HepG2 (cell line): ENCODE data around the gene MAN1A2. TPM values are rescaled to one million over a fixed set of nuclear protein-coding genes. Genes with fewer than 3 reads are reported as not detected.

Source experiments
- ATAC-seq: fragments of 200-7000 bp; cut with Tn5 transposase; 3 replicates; pipeline ENCODE4 v1.9.1; 2020; ENCODE audit warnings: mild to moderate bottlenecking, moderate library complexity
- BruUV-seq: library from RNA; stranded (reverse); fragments of 400-500 nt; replicated peaks from 2 replicates; lab custom pipeline; 2021; lab: Mats Ljungman, UMichigan
- CTCF ChIA-PET: fragments of 300-600 bp; formaldehyde crosslinking; extraction: SDS; loops from one replicate; lab custom pipeline; 2021; ENCODE audit warnings: low total read pairs, inconsistent platforms, low intra/inter-chr PET ratio; lab: Yijun Ruan, JAX
- POLR2A ChIA-PET: fragments of 350-600 bp; sonication (Branson Sonifier 250); formaldehyde crosslinking; loops from one replicate; lab custom pipeline; 2020; ENCODE audit warnings: antibody characterized with exemption, inconsistent platforms; lab: Yijun Ruan, JAX
- DNase-seq: peaks from one replicate; pipeline ENCODE4 v3.0.0-alpha.2; 2015; ENCODE audit warnings: low spot score
- FAIRE-seq: peaks from 3 replicates; lab custom pipeline; 2011; peaks lifted over from hg19 to GRCh38; lab: Jason Lieb, UNC
- H2AFZ ChIP-seq: one replicate; pipeline ENCODE4 v1.6.1; 2011; ENCODE audit warnings: low read length, inconsistent platforms
- H3K27ac ChIP-seq: fragments of 300-600 bp; 3 replicates; pipeline ENCODE4 v1.8.0; 2011; ENCODE audit warnings: mixed run types, mild to moderate bottlenecking, mixed read lengths, low read length, inconsistent platforms; ENCODE audit not compliant: insufficient read depth; ENCODE audit errors: extremely low read length
- H3K27me3 ChIP-seq, 2 experiments: fragments of 200-600 bp in 1 of 2; 2 replicates in 1 of 2; 3 replicates in 1 of 2; pipeline versions ENCODE4 v1.6.0 to v1.8.0; 2011; ENCODE audit warnings: low read length in 2 of 2, mild to moderate bottlenecking in 2 of 2, moderate library complexity in 2 of 2, inconsistent platforms in 1 of 2; ENCODE audit not compliant: insufficient read depth in 2 of 2, control insufficient read depth in 1 of 2
- H3K36me3 ChIP-seq, 2 experiments: fragments of 200-600 bp in 1 of 2; replicated peaks in 1 of 2; 2 replicates in 1 of 2; 3 replicates in 1 of 2; pipeline versions ENCODE4 v1.5.1 to v1.8.0; 2011; ENCODE audit warnings: low read length in 2 of 2, inconsistent platforms in 1 of 2; ENCODE audit not compliant: insufficient read depth in 2 of 2, control insufficient read depth in 1 of 2
- H3K4me1 ChIP-seq: 2 replicates; pipeline ENCODE4 v1.5.1; 2012; ENCODE audit warnings: low read length, inconsistent platforms; ENCODE audit not compliant: insufficient read depth
- H3K4me2 ChIP-seq: 2 replicates; pipeline ENCODE4 v1.6.0; 2011; ENCODE audit warnings: low read depth, low read length, inconsistent platforms
- H3K4me3 ChIP-seq, 3 experiments: fragments of 200-600 bp in 1 of 3; sonication (generic), shearing (Covaris generic) in 1 of 3; replicated peaks in 1 of 3; 2 replicates each; pipeline ENCODE4 v1.5.1; 2011 to 2016; ENCODE audit warnings: low read length in 3 of 3, inconsistent platforms in 2 of 3, low read depth in 2 of 3, mild to moderate bottlenecking in 2 of 3, control low read depth in 1 of 3, mixed read lengths in 1 of 3; ENCODE audit not compliant: insufficient read depth in 1 of 3
- H3K79me2 ChIP-seq: one replicate; pipeline ENCODE4 v1.6.1; 2011; ENCODE audit warnings: low read length, inconsistent platforms; ENCODE audit not compliant: insufficient read depth
- H3K9ac ChIP-seq: 2 replicates; pipeline ENCODE4 v1.6.0; 2011; ENCODE audit warnings: mild to moderate bottlenecking, low read depth, low read length, inconsistent platforms; ENCODE audit not compliant: insufficient read depth
- H3K9me3 ChIP-seq: 2 replicates; pipeline ENCODE4 v1.5.1; 2012; ENCODE audit warnings: mild to moderate bottlenecking, low read length
- H4K20me1 ChIP-seq: 2 replicates; pipeline ENCODE4 v1.6.0; 2011; ENCODE audit warnings: inconsistent platforms, mild to moderate bottlenecking, low read length, moderate library complexity; ENCODE audit not compliant: insufficient read depth
- RARG ChIP-seq: sonication (generic); formaldehyde crosslinking; IDR thresholded peaks from 2 replicates; pipeline ENCODE4 v1.4.0; 2020; ENCODE audit warnings: low read depth, mild to moderate bottlenecking, missing genetic modification reagents
- TCF7L2 ChIP-seq: IDR thresholded peaks from 2 replicates; pipeline ENCODE4 v1.6.1; 2011; ENCODE audit warnings: mild to moderate bottlenecking, low read depth, low read length, moderate library complexity
- in situ Hi-C: cut with HindIII; loops from 2 replicates; pipeline ENCODE4 v1.10.0; 2017; ENCODE audit warnings: low pct_unique_long_range_greater_than_20kb; ENCODE audit not compliant: extremely low pct_ligation_motif_present
- intact Hi-C: fragments of 100-400 bp; cut with micrococcal nuclease; formaldehyde crosslinking; loops from one replicate; pipeline ENCODE4 v1.10.0; 2022; ENCODE audit not compliant: unreplicated experiment
- polyA plus RNA-seq, 8 experiments: library from polyadenylated mRNA; depleted of rRNA in 3 of 8; stranded (reverse) in 7 of 8; unstranded in 1 of 8; fragments of >200 nt; fragmentation: Illumina TruSeq in 4 of 8; extraction: Trizol in 4 of 8; gene quantifications; 2 replicates each; pipeline versions ENCODE4 v1.2.1 to v1.2.3, GENCODE V29; 2011 to 2016; ENCODE audit warnings: low read depth in 4 of 8, missing spikeins in 1 of 8, mixed read lengths in 1 of 8; ENCODE audit not compliant: insufficient read depth in 1 of 8
- total RNA-seq, 5 experiments: library from RNA; depleted of rRNA; stranded (reverse); fragments of >200 nt; fragmentation: Illumina TruSeq; extraction: Trizol; gene quantifications; 2 replicates each; pipeline ENCODE4 v1.2.3, GENCODE V29; 2016; ENCODE audit warnings: low read depth in 1 of 5
- TF ChIP-seq, protein P1 (sequence below): sonication (generic); formaldehyde crosslinking; IDR thresholded peaks from one replicate; pipeline ENCODE4 v1.5.1; 2020; ENCODE audit warnings: mild to moderate bottlenecking, missing genetic modification reagents; ENCODE audit errors: not compliant biosample characterization

The MAN1A2 gene
- total and polyA plus RNA-seq, 2 of the 13 experiments (the other 11 are each of a cell fraction or from before 2014, with no cell fraction given): 8.0 to 19.9 TPM

GRCh38 chr1:117405042-117405441, 37.8 kb downstream of the MAN1A2 start:
- H4K20me1 ChIP-seq: no peaks in the 10 kb centered on the region
- ATAC-seq (no peak), FAIRE-seq (no peak), DNase-seq (no peak)
- no peaks in the 10 kb centered on the region for H3K79me2 ChIP-seq
- CTCF ChIA-PET: no interaction called here
- POLR2A ChIA-PET: no interaction called here
- in situ Hi-C loops (no loop called here), intact Hi-C loops (no loop called here)
- no peak overlapping the region for H3K4me2 ChIP-seq
- H2AFZ ChIP-seq: no peak overlapping the region
- no peak overlapping the region for H3K27ac ChIP-seq
- no peak overlapping the region for H3K9ac ChIP-seq
- BruUV-seq: no TSS peak
- H3K4me1 ChIP-seq: no peaks in the 10 kb centered on the region
- peaks cover 13% of the 10 kb centered on the region for H3K9me3 ChIP-seq
- no peak for TF ChIP-seq RARG (CRISPR knock-in tag)
- TF ChIP-seq TCF7L2: no peak
- TF ChIP-seq, protein P1, sequence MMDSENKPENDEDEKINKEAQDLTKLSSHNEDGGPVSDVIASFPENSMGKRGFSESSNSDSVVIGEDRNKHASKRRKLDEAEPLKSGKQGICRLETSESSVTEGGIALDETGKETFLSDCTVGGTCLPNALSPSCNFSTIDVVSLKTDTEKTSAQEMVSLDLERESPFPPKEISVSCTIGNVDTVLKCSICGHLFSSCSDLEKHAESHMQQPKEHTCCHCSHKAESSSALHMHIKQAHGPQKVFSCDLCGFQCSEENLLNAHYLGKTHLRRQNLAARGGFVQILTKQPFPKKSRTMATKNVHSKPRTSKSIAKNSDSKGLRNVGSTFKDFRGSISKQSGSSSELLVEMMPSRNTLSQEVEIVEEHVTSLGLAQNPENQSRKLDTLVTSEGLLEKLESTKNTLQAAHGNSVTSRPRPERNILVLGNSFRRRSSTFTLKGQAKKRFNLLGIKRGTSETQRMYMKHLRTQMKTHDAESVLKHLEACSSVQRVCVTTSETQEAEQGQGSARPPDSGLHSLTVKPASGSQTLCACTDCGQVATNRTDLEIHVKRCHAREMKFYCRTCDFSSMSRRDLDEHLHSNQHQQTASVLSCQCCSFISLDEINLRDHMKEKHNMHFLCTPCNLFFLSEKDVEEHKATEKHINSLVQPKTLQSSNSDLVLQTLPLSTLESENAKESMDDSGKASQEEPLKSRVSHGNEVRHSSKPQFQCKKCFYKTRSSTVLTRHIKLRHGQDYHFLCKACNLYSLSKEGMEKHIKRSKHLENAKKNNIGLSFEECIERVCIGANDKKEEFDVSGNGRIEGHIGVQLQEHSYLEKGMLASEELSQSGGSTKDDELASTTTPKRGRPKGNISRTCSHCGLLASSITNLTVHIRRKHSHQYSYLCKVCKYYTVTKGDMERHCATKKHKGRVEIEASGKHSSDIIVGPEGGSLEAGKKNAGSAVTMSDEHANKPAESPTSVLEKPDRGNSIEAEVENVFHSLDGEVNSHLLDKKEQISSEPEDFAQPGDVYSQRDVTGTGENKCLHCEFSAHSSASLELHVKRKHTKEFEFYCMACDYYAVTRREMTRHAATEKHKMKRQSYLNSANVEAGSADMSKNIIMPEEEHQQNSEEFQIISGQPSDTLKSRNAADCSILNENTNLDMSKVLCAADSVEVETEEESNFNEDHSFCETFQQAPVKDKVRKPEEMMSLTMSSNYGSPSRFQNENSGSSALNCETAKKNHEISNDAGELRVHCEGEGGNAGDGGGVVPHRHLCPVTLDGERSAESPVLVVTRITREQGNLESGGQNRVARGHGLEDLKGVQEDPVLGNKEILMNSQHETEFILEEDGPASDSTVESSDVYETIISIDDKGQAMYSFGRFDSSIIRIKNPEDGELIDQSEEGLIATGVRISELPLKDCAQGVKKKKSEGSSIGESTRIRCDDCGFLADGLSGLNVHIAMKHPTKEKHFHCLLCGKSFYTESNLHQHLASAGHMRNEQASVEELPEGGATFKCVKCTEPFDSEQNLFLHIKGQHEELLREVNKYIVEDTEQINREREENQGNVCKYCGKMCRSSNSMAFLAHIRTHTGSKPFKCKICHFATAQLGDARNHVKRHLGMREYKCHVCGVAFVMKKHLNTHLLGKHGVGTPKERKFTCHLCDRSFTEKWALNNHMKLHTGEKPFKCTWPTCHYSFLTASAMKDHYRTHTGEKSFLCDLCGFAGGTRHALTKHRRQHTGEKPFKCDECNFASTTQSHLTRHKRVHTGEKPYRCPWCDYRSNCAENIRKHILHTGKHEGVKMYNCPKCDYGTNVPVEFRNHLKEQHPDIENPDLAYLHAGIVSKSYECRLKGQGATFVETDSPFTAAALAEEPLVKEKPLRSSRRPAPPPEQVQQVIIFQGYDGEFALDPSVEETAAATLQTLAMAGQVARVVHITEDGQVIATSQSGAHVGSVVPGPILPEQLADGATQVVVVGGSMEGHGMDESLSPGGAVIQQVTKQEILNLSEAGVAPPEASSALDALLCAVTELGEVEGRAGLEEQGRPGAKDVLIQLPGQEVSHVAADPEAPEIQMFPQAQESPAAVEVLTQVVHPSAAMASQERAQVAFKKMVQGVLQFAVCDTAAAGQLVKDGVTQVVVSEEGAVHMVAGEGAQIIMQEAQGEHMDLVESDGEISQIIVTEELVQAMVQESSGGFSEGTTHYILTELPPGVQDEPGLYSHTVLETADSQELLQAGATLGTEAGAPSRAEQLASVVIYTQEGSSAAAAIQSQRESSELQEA: no peak
- H3K4me3 ChIP-seq: no peak overlapping the region
- H3K27me3 ChIP-seq: no peaks in the 10 kb centered on the region
- no peaks in the 10 kb centered on the region; a peak in 1 of 5 replicates for H3K36me3 ChIP-seq
